Astrocyte (in vitro differentiated cells and primary cell): ENCODE results near the gene TNFRSF4. TPM values are rescaled to one million over a fixed set of nuclear protein-coding genes. Genes with fewer than 3 reads are reported as not detected.

Experiments
- DNase-seq: peaks from one replicate; pipeline ENCODE4 v3.0.0-alpha.2; 2010; ENCODE audit warnings: low read depth
- FAIRE-seq: peaks from 2 replicates; lab custom pipeline; 2011; peaks lifted over from hg19 to GRCh38; lab: Jason Lieb, UNC
- H2AFZ ChIP-seq: 2 replicates; pipeline ENCODE4 v1.6.0; 2012; ENCODE audit warnings: low read depth, low read length, inconsistent platforms
- H3K27ac ChIP-seq: 2 replicates; pipeline ENCODE4 v1.5.1; 2011; ENCODE audit warnings: low read depth, low read length, inconsistent platforms
- H3K27me3 ChIP-seq: 2 replicates; pipeline ENCODE4 v1.6.0; 2011; ENCODE audit warnings: low read length, inconsistent platforms; ENCODE audit not compliant: insufficient read depth
- H3K36me3 ChIP-seq: 2 replicates; pipeline ENCODE4 v1.5.1; 2011; ENCODE audit warnings: low read length, inconsistent platforms; ENCODE audit not compliant: insufficient read depth
- H3K4me1 ChIP-seq: 2 replicates; pipeline ENCODE4 v1.5.1; 2011; ENCODE audit warnings: low read length, inconsistent platforms; ENCODE audit not compliant: insufficient read depth
- H3K4me2 ChIP-seq: 2 replicates; pipeline ENCODE4 v1.6.0; 2012; ENCODE audit warnings: low read length, inconsistent platforms
- H3K4me3 ChIP-seq: 2 replicates; pipeline ENCODE4 v1.5.1; 2011; ENCODE audit warnings: low read depth, mild to moderate bottlenecking, low read length, inconsistent platforms; ENCODE audit not compliant: insufficient read depth
- H3K79me2 ChIP-seq: 2 replicates; pipeline ENCODE4 v1.6.0; 2012; ENCODE audit warnings: mild to moderate bottlenecking, low read length, inconsistent platforms; ENCODE audit not compliant: insufficient read depth
- H3K9ac ChIP-seq: 2 replicates; pipeline ENCODE4 v1.6.0; 2012; ENCODE audit warnings: mild to moderate bottlenecking, low read length, inconsistent platforms
- H3K9me3 ChIP-seq: 2 replicates; pipeline ENCODE4 v1.5.1; 2012; ENCODE audit warnings: low read depth, mild to moderate bottlenecking, low read length, inconsistent platforms; ENCODE audit not compliant: insufficient read depth
- H4K20me1 ChIP-seq: 2 replicates; pipeline ENCODE4 v1.6.0; 2012; ENCODE audit warnings: low read length, inconsistent platforms; ENCODE audit not compliant: insufficient read depth
- H3K27ac Mint-ChIP-seq: one replicate; pipeline ENCODE4 v1.8.0; 2021; ENCODE audit warnings: mild to moderate bottlenecking, mixed read lengths; ENCODE audit not compliant: unreplicated experiment
- H3K27me3 Mint-ChIP-seq: one replicate; pipeline ENCODE4 v1.8.0; 2021; ENCODE audit warnings: low read depth, mixed read lengths; ENCODE audit not compliant: unreplicated experiment
- H3K36me3 Mint-ChIP-seq: one replicate; pipeline ENCODE4 v1.8.0; 2021; ENCODE audit warnings: low read depth, mixed read lengths; ENCODE audit not compliant: unreplicated experiment
- H3K4me1 Mint-ChIP-seq: one replicate; pipeline ENCODE4 v1.8.0; 2021; ENCODE audit warnings: low read depth, mixed read lengths; ENCODE audit not compliant: unreplicated experiment
- H3K4me3 Mint-ChIP-seq: one replicate; pipeline ENCODE4 v1.8.0; 2021; ENCODE audit warnings: mild to moderate bottlenecking, moderate library complexity, mixed read lengths; ENCODE audit not compliant: unreplicated experiment
- H3K9me3 Mint-ChIP-seq: one replicate; pipeline ENCODE4 v1.8.0; 2021; ENCODE audit warnings: mild to moderate bottlenecking, mixed read lengths; ENCODE audit not compliant: unreplicated experiment
- CTCF ChIP-seq: IDR thresholded peaks from 2 replicates; pipeline ENCODE4 v1.5.1; 2011; ENCODE audit warnings: low read depth, mild to moderate bottlenecking, inconsistent platforms, low read length, moderate library complexity; ENCODE audit not compliant: insufficient read depth
- EZH2 ChIP-seq: IDR thresholded peaks from 2 replicates; pipeline ENCODE4 v1.6.1; 2012; ENCODE audit warnings: mild to moderate bottlenecking, low read length, inconsistent platforms; ENCODE audit not compliant: insufficient read depth
- total RNA-seq: library from RNA; stranded (reverse); gene quantifications from 2 replicates; pipeline ENCODE4 v1.2.1, GENCODE V29; 2021

TNFRSF4 gene
- total RNA-seq, 1 donor from 2014 or later, result 0.41 TPM

DNA sequence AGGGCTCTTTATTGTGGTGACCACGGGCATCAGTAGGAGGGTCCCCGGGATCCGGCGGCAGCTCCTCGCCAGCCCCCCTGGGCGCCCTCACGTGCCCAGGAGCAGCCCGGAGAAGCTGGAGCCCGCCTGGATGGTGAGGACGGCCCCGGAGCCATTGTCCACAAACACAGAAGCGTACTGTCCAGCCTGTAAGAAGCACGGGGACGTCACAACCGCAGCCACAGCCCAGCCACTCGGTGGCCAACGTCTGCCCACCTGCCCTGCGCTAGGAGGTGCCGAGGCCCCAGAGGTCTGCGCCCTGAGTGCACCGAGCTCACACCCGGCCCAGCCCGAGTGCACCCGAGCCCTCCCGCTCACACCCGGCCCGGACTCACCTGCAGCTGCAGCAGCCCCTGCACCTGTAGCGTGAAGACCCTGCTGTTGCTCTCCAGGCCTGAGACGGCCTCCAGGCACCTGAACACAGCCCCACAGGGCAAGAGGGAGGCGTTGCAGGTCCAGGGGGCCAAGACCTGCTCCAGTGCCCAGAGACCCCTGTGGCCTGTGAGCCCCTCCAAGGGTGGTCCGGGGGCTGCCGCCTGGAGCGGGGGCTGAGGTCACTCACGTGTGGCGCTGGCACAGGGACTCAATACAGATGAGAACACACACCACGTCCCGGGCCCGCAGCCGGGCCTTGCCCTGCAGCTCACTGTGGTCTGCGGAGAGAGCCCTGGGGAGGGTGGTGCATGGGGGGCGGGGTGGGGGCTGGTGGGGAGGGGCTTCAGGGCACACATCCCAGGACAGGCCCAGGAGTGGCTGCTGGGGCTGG is 28.7 kb upstream of the TNFRSF4 start:
- H4K20me1 ChIP-seq, result peaks cover 6% of the 10 kb centered on the region
- H3K27ac ChIP-seq, result no peak overlapping the region
- DNase-seq, result no peak
- H3K9me3 Mint-ChIP-seq, result no peaks in the 10 kb centered on the region
- no peak overlapping the region for H2AFZ ChIP-seq
- no peak overlapping the region for H3K4me3 Mint-ChIP-seq
- FAIRE-seq, result no peak
- peaks cover 3% of the 10 kb centered on the region for H3K27me3 ChIP-seq
- H3K4me2 ChIP-seq, result no peak overlapping the region
- H3K27ac Mint-ChIP-seq, result no peak overlapping the region
- H3K79me2 ChIP-seq, result no peaks in the 10 kb centered on the region
- no peaks in the 10 kb centered on the region for H3K4me1 Mint-ChIP-seq
- TF ChIP-seq CTCF, result no peak
- no peak for TF ChIP-seq EZH2
- H3K9me3 ChIP-seq, result no peaks in the 10 kb centered on the region
- no peak overlapping the region for H3K9ac ChIP-seq
- H3K36me3 ChIP-seq, result no peaks in the 10 kb centered on the region
- no peaks in the 10 kb centered on the region for H3K36me3 Mint-ChIP-seq
- H3K4me1 ChIP-seq, result no peaks in the 10 kb centered on the region
- H3K4me3 ChIP-seq, result no peak overlapping the region
- H3K27me3 Mint-ChIP-seq, result no peaks in the 10 kb centered on the region

DNA sequence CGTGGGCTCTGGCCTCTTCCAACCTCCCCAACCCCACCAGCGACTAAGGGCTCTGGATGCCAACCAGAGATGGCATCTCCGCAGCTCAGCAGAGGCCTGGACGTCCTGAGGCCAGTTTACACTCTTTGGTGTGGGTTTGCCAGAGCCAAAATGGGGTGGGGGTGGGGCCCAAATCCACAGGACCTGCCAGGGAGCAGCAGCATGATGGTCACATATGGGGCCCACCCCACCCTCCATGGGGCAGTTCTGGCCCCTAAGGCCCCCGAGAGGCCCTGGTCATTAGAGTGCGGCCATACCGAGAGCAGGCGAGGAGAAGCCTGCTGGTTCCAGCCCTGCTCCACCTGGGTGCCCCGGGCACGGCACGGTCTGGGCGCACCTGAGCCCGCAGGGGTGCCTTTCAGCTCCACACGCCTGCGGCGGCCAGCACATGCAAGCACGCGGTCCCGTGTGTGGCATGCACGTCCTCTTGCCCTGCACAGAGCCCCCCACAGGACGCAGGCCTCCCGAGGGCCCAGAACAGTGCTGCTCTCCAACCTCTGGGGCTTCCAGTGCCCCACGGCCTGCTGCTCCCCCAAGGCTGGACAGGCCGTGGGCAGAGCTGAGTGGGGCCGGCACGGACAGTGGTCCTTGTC is 27.8 kb upstream of the TNFRSF4 start:
- H3K4me1 Mint-ChIP-seq, result no peaks in the 10 kb centered on the region
- Histone ChIP-seq H3K27ac (no peak overlapping the region), H3K36me3 (no peaks in the 10 kb centered on the region), H3K4me2 (no peak overlapping the region), H3K9ac (no peak overlapping the region), H3K27me3 (no peaks in the 10 kb centered on the region), H4K20me1 (no peaks in the 10 kb centered on the region), H2AFZ (no peak overlapping the region), H3K79me2 (no peaks in the 10 kb centered on the region), H3K4me1 (no peaks in the 10 kb centered on the region), H3K9me3 (no peaks in the 10 kb centered on the region), H3K4me3 (no peak overlapping the region)
- no peaks in the 10 kb centered on the region for H3K36me3 Mint-ChIP-seq
- FAIRE-seq, result no peak
- TF ChIP-seq EZH2, result no peak
- TF ChIP-seq CTCF, result no peak
- no peaks in the 10 kb centered on the region for H3K9me3 Mint-ChIP-seq
- no peak overlapping the region for H3K4me3 Mint-ChIP-seq
- H3K27ac Mint-ChIP-seq, result no peak overlapping the region
- no peaks in the 10 kb centered on the region for H3K27me3 Mint-ChIP-seq
- no peak for DNase-seq
